ENCODE results near the gene MAD1L1. TPM values are rescaled to one million over a fixed set of nuclear protein-coding genes. Genes with fewer than 3 reads are reported as not detected.

Gene MAD1L1
- total and polyA plus RNA-seq, 2 of the 8 experiments (the other 6 are each of a cell fraction or from before 2014, with no cell fraction given) = 40.4 to 44.6 TPM

DNA sequence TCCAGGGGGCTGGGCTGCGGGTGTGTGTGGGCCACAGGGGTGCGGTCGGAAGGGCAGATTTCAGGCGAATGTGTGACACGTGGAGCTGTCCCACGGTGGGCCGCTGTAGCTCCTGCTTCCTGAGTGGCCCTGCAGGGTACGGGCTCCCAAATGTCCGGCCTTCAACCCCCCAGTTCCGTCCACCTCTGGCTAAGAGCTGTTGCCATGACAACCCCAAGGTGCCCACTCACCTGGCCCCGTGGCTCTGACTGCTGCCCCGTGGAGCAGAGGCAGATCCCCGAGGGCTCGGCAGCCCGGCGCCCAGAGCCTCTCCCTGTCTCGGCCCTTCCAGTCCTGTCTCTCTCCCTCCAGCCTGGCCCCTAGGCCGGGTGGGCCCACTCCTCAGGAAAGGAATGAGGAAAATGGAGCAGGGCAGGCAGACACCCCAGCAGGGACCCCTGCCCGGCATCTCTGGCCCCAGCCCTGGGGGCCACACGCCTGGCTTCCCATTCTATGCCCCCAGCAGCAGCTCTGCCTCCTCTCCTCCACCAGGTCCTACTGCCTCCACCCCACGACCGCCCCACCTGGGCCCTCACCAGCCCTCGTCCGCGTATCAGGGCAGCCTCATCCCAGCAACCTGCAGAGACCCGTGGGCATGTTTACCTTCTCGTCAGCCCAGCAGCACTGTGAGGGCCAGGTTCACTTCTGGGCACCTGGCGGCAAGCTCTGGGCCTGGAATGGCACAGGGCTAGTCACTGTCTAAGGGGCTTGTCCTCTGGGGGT, 347.1 kb downstream of the MAD1L1 start (continued):
- no peak for TF ChIP-seq GABPA (IDR thresholded peaks at IDR 0.05; ENCODE audit: borderline replicate concordance, insufficient read depth, low read length)
- TF ChIP-seq SP1 (IDR thresholded peaks at IDR 0.05; ENCODE audit: low read depth, low read length) = no peak
